Mucosa of rectum (tissue), 2 donors: Measurements from ENCODE around the gene GALNT15.

Experiments
- H3K27ac ChIP-seq, 2 donors: one replicate each; pipeline ENCODE4 v1.7.0; 2013; ENCODE audit warnings: inconsistent platforms in 2 of 2, low read depth in 2 of 2, low read length in 2 of 2
- H3K27me3 ChIP-seq, 2 donors: one replicate each; pipeline ENCODE4 v1.7.0; 2013; ENCODE audit warnings: low read length in 2 of 2; ENCODE audit not compliant: control insufficient read depth in 2 of 2, insufficient read depth in 2 of 2
- H3K36me3 ChIP-seq, 2 donors: one replicate each; pipeline ENCODE4 v1.7.0; 2013; ENCODE audit warnings: low read length in 2 of 2; ENCODE audit not compliant: control insufficient read depth in 2 of 2, insufficient read depth in 2 of 2
- H3K4me1 ChIP-seq, 2 donors: one replicate each; pipeline ENCODE4 v1.7.0; 2013; ENCODE audit warnings: low read length in 2 of 2, mild to moderate bottlenecking in 1 of 2; ENCODE audit not compliant: control insufficient read depth in 2 of 2, insufficient read depth in 2 of 2
- H3K4me3 ChIP-seq, 2 donors: one replicate each; pipeline ENCODE4 v1.7.0; 2013; ENCODE audit warnings: low read length in 2 of 2
- H3K9ac ChIP-seq, 2 donors: one replicate each; pipeline ENCODE4 v1.7.0; 2013; ENCODE audit warnings: low read length in 2 of 2, low read depth in 1 of 2, mild to moderate bottlenecking in 1 of 2
- H3K9me3 ChIP-seq, 2 donors: one replicate each; pipeline ENCODE4 v1.7.0; 2013; ENCODE audit warnings: low read length in 2 of 2; ENCODE audit not compliant: control insufficient read depth in 2 of 2
- donor health status: healthy.
- donor health status: Normal muscosa, but diverticular disease.

GALNT15 gene

DNA sequence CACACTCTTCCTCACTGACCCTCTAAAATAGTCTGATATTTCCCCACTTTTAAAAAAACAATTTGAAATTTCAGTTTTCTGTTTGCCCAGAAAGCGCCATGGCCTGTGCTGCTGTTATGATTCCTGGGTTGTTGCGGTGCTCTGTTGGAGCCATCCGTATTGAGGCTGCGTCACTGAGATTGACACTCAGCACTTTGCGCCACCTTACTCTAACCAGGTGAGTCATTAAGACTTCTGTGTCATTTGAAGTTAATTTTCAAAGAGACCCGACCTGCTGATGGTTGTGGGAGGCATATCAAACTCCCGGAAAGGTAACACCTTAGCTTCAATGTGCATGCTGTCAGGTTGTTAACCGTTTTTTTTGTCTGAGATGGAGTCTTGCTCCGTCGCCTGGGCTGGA, 96.4 kb downstream of the GALNT15 start:
- H3K4me1 ChIP-seq: peaks cover 9 to 15% of the 10 kb centered on the region in 2 donors
- no peaks in the 10 kb centered on the region for H3K27me3 ChIP-seq
- H3K4me3 ChIP-seq: no peak overlapping the region
- H3K9ac ChIP-seq: no peak overlapping the region
- H3K36me3 ChIP-seq: peaks cover 14 to 40% of the 10 kb centered on the region in 2 donors
- no peak overlapping the region for H3K27ac ChIP-seq
- H3K9me3 ChIP-seq: no peaks in the 10 kb centered on the region

DNA sequence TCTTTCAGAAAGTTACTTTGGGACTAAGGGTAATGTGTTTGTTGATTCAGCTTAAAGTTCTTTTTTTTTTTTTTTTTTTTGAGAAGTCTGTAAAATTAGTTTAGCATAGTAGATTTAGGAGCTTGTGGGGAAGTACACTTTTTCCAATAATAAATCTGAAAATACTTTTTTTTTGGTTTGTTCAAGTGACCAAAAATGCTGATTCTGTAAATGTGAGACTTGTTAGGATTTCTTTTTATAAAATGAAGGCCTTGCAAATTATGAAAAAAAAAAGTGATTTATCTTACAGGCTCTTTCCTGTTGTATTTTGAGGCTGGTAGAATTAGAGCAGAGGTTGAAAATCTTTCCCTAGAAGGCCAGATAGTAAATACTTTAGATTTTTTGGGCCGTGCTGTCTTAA, 98.1 kb downstream of the GALNT15 start:
- Histone ChIP-seq H3K4me3 (no peak overlapping the region), H3K4me1 (peaks cover 0 to under 1% of the 10 kb centered on the region in 2 donors), H3K9me3 (no peaks in the 10 kb centered on the region), H3K27me3 (no peaks in the 10 kb centered on the region), H3K27ac (no peak overlapping the region), H3K36me3 (peaks cover 14 to 46% of the 10 kb centered on the region in 2 donors), H3K9ac (no peak overlapping the region)

GRCh38 chr3:16273867-16274266, 99.4 kb downstream of the GALNT15 start:
- no peak overlapping the region for H3K27ac ChIP-seq
- no peaks in the 10 kb centered on the region for H3K4me1 ChIP-seq
- H3K4me3 ChIP-seq: no peak overlapping the region
- H3K36me3 ChIP-seq: peaks cover 22 to 48% of the 10 kb centered on the region in 2 donors
- no peaks in the 10 kb centered on the region for H3K9me3 ChIP-seq
- no peak overlapping the region for H3K9ac ChIP-seq
- H3K27me3 ChIP-seq: no peaks in the 10 kb centered on the region

- Histone ChIP-seq H3K27me3 (no peaks in the 10 kb centered on the region), H3K9me3 (no peaks in the 10 kb centered on the region), H3K36me3 (peaks cover 14 to 22% of the 10 kb centered on the region in 2 donors), H3K27ac (no peak overlapping the region), H3K9ac (no peak overlapping the region), H3K4me3 (no peak overlapping the region), H3K4me1 (no peaks in the 10 kb centered on the region)
Measured at GRCh38 chr3:16277471-16277870, 103.0 kb downstream of the GALNT15 start.

- peaks cover 23 to 27% of the 10 kb centered on the region in 2 donors for H3K36me3 ChIP-seq
- no peaks in the 10 kb centered on the region for H3K9me3 ChIP-seq
- no peaks in the 10 kb centered on the region for H3K4me1 ChIP-seq
- no peak overlapping the region for H3K27ac ChIP-seq
- no peaks in the 10 kb centered on the region for H3K27me3 ChIP-seq
- H3K9ac ChIP-seq: no peak overlapping the region
- H3K4me3 ChIP-seq: no peak overlapping the region
Measured at GRCh38 chr3:16279010-16279801, 104.7 kb downstream of the GALNT15 start.

DNA sequence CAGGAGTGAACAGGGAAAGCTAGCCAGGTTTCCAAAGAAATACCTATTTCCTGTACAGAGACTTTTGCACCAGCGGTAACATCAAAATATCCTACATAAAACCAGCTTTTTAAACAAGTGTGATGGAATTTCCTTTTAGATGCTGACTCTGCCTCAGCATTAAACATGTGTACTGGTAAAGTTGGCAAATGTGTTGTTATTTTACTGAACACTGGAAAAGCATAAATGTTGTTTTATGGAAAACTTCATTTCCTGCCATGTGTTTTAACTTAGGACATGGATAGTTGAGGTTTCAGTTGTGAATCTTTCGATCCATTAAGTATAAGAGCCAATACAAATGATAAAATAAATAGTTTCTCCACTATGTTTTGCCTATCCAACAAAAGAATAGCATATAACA, 106.2 kb downstream of the GALNT15 start:
- Histone ChIP-seq H3K36me3 (peaks cover 23 to 26% of the 10 kb centered on the region in 2 donors), H3K27ac (no peak overlapping the region), H3K4me1 (no peaks in the 10 kb centered on the region), H3K4me3 (no peak overlapping the region), H3K9me3 (no peaks in the 10 kb centered on the region), H3K9ac (no peak overlapping the region), H3K27me3 (no peaks in the 10 kb centered on the region)
